ENCODE data around the gene MPC2. TPM values are rescaled to one million over a fixed set of nuclear protein-coding genes. Genes with fewer than 3 reads are reported as not detected.
"Not testable (repeated sequence)": the region's sequence is repeated elsewhere in the genome, so short reads cannot be mapped to it uniquely, and the experiment has no call there.

MPC2 gene
- total RNA-seq, 1 donor from 2014 or later = 30.0 TPM

GRCh38 chr1:167876597-167877175 is 60.2 kb downstream of the MPC2 start:
- intact Hi-C loops (cut with DNase I) = no loop called here
- no peak for ATAC-seq
- DNase-seq (ENCODE audit: low spot score) = no peak

- ATAC-seq (no peak), DNase-seq (ENCODE audit: low spot score) (no peak)
- intact Hi-C loops (cut with DNase I) = no loop called here
Measured at GRCh38 chr1:167871331-167871730, 65.5 kb downstream of the MPC2 start.

- intact Hi-C loops (cut with DNase I); ATAC-seq; DNase-seq (ENCODE audit: low spot score): not testable (repeated sequence)
Measured at GRCh38 chr1:167869157-167870001, 67.5 kb downstream of the MPC2 start.

GRCh38 chr1:167866739-167867414 is 70.0 kb downstream of the MPC2 start:
- ATAC-seq; intact Hi-C loops (cut with DNase I); DNase-seq (ENCODE audit: low spot score): not testable (repeated sequence)

Other genes with a start within 250 kb of the MPC2 start
- 102 TPM for gene MPZL1, start 215.1 kb downstream of the MPC2 start, total RNA-seq
- gene ADCY10, start 22.9 kb downstream of the MPC2 start, total RNA-seq = 0.67 TPM
- 71.4 TPM for gene DCAF6, start 389 bp downstream of the MPC2 start, total RNA-seq
- 10.7 TPM for gene GPR161, start 199.9 kb upstream of the MPC2 start, total RNA-seq
- 24.3 TPM for gene TIPRL, start 241.9 kb upstream of the MPC2 start, total RNA-seq

Data from sciatic nerve (tissue), 2 donors.